CD4-positive, alpha-beta T cell treated with Interleukin-4 for 1 hour (primary cell): Measurements from ENCODE around the gene GTF3C1.

Source experiments
- DNase-seq, 2 donors: peaks; one replicate each; pipeline ENCODE4 v3.0.0-alpha.2; 2020 to 2022

GTF3C1 gene

DNA sequence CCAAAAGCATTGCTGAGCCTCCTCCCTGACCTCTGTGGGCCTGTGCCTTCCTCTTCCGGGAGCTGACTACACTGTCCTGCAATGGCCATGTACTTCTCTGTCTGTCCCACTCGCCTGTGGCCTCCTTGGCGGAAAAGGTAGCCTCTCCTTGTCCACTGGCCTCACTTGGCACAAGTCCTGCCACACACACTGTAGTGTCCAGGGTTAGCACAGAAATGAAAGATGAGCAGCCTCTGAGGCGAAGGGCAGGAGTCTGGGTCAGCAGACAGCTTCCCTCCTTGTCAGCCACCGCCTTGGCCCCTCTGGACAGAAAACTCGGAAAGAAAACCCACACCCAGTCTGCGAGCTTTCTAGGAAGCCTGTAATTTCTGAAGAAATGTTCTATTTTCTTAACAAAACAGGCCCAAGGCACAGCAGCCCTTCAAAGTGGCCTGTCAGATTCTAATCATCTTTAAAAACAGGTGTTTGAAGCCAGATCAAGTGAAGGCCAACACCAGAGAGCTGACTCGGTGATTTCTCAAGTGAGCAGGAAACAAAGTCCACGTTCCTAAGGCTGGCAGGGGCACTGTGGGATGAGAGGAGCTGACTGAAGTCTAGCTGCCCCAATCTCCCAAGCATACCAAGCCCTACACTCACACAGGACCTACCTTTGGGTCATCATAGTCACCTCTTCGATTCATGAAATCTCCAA lies 67.2 kb downstream of the GTF3C1 start:
- DNase-seq, result no peak

DNA sequence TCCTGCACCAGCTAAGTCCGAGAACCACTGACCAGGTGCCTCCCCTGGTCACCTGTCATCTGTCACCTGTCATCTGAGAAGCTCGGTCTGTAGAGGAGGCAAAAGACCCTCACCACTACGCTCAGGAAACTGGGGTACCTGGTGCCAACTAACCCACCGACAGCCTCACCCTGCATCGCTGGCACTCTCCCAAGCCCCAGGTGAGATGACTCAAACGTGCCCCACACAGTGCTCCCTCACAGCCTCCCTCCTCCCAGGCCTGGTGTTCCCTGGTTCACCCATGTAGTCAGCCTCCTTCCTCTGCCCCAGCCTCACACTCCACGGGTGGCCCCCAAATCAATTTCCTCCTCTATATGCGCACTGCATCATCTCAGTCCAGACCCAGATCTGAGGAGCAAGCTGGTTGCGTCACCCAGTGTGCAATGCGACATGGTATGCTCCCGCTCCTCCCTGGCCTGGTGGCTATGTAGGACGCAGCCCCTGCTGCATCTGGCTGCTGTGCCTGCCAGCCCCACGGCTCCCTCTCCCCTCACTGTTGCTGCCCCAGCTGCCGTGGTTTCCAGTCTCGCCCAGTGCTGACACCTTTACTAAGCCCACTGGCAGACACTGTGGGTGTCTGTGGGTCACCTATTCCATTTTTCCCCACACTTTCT lies 68.3 kb downstream of the GTF3C1 start:
- no peak for DNase-seq

DNA sequence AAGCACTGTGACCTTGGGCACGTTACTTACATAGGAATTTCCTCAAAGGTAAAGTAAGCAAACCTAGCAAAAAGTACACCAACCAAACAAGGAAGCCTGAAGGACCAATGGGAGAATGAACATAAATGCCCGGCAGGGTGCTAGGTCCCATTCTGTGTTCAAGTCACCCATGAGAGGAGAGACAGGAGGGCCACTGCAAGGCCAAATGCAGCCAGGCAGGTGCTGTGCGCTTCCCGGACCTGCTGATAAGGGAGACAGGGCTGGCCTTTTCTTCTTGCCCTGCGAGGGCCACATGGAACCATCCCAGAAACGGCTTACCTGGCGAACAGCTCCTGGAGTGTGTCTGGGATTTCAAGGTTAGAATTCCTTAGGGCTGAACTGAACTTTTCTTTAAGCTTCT lies 69.0 kb downstream of the GTF3C1 start:
- no peak for DNase-seq

DNA sequence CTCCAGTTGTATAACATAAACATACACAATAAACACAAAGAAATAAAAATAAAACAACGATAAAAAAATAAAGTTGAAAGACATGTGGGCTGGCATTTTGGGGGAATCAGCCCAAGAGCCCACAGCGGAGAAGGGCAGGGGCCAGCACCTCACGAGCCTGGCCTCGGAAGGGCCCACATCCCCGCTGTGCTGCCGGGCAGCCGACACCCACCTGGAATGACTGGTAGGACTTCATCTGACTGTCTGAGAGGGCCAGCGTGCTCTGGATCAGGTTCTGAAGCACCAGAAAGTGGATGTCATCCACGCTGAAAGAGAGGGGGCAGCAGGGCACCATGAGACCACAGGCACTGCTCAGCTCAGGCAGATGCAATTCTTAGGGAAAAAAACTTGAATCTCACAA lies 73.5 kb downstream of the GTF3C1 start:
- no peak for DNase-seq

DNA sequence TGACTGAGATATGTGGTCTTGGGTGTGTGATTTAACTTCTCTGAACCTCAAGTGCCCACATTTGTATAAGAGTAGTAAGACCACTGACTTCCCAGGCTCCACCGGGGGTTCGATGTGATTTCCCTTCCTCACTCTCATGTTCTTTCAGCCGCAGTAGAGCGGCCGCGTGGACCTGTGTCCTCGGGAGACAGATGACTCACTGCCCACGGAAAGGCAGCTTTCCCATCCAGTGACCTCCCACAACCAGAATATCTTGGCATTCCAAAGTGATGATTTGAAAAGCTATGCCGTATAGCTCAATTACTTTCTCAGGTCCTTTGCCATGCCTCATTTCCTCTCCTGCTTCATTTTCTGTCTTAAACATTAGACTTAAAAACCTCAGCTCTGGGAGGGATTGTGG lies 74.2 kb downstream of the GTF3C1 start:
- no peak for DNase-seq

DNA sequence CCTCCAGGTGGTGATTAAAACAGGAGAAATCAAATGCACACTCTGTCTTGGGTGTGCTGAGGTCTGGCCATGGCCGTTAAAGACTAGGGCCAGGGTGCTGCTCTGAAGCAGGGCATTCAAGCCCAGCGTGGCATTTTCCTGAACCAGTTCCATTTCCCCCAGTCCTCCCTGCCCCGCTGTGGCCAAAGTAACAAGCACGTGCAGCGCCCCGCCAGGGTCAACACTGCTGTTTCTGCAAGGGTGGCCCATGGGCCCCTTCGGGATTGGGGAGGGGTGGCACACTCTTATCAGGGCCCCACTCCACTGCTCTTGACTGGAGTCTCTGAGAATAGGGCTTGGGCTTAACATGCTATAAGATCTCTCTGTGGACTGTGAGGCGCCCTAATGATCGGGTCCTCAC lies 74.8 kb downstream of the GTF3C1 start:
- DNase-seq, result no peak

DNA sequence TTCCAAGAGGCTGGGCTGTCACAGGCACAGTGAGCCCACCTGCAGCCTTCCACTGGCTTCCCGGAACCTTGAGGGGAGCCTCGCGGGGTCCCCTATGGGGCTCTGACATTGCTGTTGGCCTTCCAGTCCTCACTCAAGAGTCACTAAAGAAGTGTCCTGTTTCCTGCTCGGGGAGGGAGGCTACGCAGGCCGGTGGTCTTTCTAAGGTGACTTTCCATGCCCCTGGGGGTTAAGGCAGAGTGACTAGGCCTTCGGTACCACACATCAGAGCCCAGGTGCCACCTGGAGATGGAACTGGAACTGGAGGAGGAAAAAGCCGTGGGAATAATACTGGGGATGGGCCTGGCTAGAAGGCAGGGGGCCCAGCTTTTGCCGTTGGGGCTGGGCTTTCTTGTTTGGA lies 75.7 kb downstream of the GTF3C1 start:
- DNase-seq, result no peak

DNA sequence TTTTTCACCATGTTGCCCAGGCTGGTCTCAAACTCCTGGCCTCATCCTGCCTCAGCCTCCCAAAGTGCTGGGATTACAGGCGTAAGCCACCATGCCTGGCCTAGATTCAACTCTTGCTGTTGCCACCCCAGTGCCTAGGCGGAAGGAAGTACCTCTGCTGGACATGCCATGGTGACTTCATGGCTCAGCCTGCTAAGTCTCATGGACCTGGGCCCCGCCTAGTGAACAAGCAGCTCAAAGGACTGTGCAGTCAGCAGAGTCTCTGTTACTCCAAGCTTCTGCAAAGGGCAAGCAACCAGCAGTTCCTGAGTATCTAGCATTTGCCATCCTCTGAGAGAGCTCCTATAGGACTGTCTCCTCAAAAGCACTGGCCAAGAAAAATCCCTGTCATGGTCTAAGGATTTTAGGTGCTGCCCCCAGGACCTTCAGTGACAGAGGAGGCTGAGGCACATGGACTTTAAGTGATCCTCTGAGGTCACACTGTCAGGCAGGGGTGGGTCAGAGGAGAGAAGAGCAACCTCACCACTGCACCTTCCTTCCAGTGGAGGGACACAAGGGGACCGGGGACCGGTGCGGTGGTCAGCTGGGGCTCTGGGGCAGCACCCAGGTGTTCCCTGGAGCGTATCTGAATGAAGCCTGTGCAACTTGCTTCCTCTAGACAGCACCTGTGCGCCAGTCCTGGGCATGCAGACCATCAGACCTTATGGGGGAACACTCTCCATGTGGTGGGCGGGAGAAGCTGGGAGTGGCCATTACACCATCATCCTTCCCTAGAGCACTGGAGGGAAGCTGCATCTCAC lies 76.4 kb downstream of the GTF3C1 start:
- no peak for DNase-seq

DNA sequence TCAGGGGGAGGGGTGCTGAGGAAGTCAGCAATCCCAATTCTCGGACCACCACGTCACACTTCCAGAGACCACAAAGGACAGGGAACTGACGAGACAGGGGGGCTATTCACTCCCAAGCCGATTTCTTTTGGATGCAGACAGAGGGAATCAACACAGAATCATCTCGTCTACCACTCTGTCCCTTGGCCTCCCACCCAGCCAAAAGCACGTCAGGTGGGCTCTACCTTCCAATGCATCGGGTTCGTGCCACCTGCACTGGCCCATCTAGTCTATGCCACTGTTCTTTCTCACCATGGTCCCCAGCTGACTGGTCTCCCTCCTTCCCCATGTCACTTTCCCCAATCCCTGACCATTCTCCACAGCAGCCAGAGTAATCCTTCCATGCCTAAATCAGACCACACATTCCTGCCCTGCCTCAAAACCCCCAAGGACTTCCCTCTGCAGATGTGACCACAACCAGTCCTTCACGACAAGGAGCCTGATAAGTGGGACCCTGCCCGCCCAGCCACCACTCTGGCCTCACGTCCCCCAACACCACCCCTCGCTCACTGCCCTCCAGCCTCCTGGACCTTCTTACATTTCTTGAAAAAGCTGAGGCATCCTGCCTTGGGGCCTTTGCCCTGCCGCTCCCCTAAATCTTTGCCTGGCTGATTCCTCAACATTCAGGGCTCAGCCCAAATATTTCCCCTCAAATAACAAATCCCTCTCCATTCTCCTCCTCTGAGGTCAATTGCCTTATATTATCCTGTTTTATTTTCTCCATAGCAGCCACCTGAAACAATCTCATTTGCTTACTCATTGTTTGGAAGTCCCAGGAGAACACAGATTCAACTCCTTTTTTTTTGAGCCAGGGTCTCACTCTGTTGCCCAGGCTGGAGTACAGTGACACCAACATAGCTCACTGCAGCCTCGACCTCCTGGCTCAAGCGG lies 77.4 kb downstream of the GTF3C1 start:
- no peak for DNase-seq

DNA sequence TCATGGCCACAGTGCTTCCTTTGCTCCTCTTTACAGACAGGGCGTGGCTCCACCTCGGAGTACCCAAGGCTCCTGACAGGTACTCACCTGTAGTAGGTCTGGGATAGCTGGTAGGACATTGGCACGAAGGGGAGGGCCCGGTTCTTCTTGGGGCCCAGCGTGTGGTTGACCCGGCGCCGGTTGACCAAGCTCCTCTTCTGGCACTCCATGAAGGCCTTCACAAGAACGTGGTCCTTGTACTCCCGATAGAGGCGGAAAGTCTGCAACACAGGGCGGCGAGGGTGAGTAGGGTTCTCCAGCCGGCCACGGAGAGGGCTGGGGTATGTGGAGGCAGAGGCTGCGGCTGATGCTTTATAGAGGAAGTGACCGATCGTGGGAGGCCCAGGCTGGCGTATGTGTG lies 78.1 kb downstream of the GTF3C1 start:
- no peak for DNase-seq

DNA sequence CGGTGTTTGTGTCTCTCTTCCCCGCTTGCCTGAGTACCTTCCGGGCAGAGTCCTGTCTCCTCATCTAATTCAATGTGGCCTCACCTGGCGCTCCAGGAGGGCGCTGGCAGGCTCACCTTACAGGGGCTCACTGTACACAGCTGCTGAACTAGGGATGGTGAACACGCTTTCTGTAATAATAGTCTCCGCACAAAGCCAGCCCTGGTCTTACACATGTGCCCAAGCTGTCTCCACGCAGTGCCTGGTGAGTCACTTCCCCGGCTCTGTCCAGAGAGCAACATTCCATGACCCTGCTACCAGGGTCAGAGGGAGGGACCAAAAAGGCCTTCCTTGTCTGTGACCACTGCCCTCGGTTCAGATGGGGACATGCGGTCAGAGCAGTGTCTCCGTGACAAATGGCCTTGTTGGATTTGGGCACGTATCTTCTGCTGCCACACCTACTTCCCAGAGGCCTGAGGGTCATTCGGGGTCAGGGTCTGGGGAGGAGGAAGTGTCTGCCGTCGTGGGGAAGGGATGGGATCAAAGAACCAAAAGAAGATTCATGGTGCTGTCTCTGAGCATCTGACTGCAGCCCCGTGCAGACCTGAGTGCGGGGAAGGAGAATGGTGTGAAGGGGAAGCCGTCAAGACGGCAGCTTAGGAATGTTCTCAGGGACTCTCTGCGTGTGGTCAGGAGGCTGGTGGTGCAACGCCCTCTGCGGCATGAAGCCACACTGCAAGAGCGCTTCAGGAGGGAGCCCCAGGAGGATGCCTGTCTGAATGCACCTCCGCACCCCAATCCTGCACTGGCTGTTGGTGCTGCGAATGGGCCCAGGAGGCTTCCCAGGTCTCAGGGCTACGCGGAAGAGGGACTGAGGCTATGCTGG lies 78.9 kb downstream of the GTF3C1 start:
- DNase-seq, result no peak

DNA sequence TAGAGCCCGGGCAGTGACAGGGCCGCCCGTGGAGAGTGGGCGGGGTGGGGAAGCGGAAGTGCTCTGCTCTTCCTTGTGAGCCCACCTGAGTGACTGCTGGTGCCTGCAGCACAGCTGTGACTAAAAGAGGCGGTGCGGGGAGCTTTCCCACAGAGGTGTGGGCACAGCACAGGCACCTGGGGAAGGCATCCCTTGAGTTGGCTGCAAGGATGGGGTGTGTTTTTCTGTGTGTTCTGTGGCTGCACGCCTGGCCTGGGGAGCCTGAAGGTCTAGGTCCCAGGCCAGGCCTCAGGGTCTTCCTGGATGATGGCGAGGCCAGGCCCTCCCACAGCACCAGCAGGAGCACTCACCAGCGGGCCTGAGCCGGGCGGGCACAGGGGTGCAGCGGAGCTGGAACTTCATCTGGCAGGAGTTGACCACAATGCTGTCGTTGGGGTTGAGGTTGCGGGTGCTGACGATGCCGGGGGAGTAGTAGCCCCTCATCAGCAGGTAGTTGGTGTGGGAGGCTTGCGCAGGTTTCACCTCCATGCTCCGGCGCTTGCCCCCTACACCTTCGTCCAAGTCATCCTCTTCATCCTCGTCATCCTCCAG lies 80.7 kb downstream of the GTF3C1 start:
- no peak for DNase-seq

DNA sequence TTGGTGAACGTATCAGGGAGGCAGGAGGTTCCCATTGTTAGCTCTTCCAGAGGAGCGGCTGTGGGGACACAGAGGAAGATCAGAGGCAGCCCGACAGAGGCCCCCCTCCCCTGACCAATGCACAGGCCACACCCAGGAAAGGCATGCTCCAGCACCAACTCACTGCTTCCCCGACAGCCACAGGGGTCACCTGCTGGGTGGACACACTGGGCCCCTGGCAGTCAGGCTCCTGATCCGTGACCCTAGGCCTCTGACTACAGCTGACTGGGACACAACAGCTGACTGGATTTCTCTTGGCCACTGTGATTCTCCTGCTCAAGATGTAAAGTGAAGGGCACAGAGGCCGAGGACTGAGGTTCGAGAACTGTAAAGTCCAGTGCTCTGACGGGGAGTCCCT lies 84.2 kb downstream of the GTF3C1 start:
- no peak for DNase-seq

DNA sequence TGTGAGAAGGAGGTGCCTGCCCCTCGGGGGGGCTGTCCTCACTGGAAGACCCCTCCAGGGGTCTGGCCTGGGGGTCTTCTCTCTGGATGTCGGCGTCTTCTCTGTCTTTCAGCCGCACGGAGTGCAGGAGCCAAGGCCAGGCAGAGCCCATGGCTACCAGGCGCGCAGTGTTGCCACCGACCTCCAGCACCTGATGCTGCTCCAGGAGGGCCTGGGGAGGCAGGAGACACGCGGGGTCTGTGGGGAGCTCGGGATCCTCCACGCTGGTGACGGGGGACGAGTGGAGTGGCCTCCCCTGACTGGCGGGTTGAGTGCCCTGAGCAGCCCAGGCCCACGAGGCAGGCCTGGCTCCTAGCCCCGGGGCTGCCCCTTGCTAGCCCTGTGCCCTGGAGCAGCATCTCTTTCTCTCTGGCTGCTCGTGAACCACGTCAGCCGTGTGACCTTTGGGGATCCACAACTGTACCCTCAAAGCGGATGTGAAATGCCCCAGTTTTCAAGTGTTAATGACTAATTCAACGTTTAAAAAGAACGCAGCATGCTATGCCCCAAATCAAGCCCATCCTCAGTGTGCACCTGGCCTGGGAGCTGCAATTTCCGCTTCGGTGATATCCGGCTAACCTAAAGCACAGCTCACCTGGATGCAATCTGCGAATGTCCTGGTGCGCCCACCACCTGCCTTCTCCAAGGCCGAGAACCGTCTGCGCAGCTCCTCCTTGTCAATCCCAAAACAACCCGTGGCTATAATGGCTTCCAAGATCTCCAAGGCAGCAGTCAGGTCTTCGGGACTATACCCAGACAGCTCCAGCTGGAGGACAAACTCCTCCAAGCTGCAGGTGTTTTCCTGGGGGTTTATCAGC lies 84.9 kb downstream of the GTF3C1 start:
- peak; percentile 27 to 41 for DNase-seq

DNA sequence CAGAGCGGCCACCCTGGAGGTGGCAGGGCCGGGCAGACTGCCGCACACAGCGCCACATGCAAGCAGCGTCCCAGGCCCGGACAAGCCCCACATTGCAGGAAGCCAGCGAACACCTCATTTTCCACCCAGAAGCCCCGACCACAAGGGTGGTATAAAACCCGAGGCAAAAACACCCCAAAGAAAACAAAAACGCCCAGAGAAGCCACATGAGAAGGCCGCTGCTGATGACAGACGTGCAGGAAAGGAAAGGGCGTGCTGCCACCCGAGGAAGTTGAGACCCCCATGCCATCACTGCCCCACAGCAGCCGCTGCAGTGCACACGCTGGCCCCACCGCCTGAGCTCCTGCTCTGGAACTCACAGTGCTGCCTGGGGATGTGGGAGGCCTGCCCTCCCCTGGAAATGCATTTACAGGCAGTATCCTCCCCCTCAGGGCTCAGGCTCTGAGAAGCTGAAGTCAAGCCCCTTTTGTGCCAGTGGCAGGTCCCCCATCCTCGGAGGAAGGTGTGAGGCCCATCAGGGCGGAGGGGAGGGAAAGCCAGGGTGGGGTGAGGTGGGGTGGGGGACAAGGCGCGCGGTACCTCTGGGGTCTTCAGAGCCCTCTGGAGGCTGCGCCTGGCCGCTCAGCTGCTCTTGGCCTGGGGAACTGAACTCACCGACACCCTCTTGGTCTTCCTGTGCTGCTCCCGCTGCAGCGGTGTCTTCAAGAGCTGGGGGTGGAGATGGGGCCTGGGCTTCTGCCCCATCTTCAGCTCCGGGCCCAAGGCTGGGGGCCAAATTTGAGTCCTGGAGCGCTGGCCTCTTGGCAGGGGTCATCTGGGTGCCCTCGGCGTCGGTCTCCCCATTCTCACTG lies 85.7 kb downstream of the GTF3C1 start:
- peak; percentile 63 to 71 for DNase-seq

DNA sequence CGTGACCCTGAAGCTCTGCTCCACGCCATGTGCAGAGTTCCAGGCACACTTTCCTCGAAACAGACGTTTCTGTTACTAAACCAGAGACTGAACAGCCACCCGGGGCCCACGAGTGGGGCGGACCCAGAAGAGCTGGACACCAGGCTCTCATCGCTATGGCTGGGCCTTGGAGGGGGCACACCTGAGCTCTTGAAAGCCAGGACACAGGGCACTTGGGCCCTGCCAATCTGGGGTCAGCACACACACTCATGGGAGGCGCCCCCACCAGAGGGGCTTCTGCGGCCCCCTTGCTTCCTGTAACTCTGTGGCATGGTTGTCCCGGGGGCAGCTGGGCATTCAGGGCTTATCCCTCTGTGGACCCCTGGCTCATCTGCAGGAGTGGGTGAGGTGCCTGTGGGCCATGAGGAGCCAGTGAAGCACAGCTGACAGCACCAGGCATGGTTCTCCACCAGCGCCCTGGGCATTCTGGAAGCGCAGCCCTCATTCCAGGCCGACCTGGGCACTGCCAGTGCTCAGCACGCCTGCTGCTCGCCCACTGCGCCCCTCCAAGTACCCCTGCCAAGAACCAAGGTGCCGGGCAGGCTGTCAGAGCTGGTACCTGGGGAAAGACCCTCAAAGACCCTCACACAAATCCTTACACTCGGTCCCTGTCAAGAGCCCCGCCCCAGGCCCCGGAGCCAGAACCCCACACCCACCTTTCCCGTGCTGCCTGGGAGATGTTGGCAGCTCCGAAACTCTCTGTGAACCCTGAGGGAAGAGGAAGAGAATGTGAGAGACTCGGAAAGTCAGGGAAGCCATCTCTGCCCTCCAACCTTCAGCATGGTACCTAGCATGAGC lies 86.6 kb downstream of the GTF3C1 start:
- no peak for DNase-seq

DNA sequence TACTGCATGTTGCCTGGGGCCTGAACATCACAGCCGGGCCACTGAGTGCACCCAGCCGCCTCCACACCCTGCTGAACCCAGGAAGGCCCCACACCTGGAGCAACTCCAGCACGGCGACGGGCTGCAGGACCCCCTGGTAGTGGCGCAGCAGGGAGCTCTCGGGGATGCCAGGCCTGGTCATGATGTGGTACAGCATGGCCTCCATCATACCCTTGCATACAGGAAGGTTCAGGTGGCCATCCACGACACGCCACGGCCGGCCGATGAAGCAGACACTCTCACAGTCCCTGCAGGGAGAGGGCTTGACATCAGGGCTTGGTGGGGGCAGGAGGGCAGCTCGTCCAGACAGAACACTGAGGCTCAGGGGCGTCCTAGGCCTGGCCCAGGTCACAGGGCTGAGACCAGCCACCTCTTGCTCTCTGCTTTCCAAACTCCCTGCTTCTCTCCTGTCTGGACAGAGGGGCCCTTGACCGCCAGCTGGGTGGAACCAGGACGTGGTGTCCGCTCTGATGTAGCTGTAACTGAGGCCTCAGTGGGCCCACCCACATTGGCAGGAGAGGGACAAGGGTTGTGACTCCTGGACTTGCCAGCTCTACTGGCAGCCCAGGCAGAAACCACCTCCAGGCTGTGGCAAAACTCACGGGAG lies 87.4 kb downstream of the GTF3C1 start:
- no peak for DNase-seq
